IMR-90 (cell line): ENCODE data around the gene C4orf17. TPM values are rescaled to one million over a fixed set of nuclear protein-coding genes. Genes with fewer than 3 reads are reported as not detected.

Source experiments
- ATAC-seq: fragments of 200-7000 bp; cut with Tn5 transposase; 2 replicates; pipeline ENCODE4 v1.9.1; 2020; ENCODE audit warnings: low read depth, mild to moderate bottlenecking, moderate library complexity
- BruUV-seq: library from RNA; stranded (reverse); fragments of 400-500 nt; replicated peaks from 2 replicates; lab custom pipeline; 2021; lab: Mats Ljungman, UMichigan
- CTCF ChIA-PET: fragments of 300-600 bp; formaldehyde crosslinking; extraction: SDS; loops from one replicate; lab custom pipeline; 2021; ENCODE audit warnings: antibody characterized with exemption; lab: Yijun Ruan, JAX
- POLR2A ChIA-PET: fragments of 300-600 bp; sonication (Branson Sonifier 250); formaldehyde crosslinking; loops from one replicate; lab custom pipeline; 2022; ENCODE audit warnings: antibody characterized with exemption; ENCODE audit not compliant: unreplicated experiment; lab: Charles Lee
- DNase-seq: peaks from one replicate; pipeline ENCODE4 v3.0.0; 2013
- H2AFZ ChIP-seq: replicated peaks from 2 replicates; pipeline ENCODE3; 2013; ENCODE audit warnings: low read length, mild to moderate bottlenecking; ENCODE audit not compliant: poor library complexity
- H2AK5ac ChIP-seq: 2 replicates; pipeline ENCODE4 v1.6.1; 2013; ENCODE audit warnings: low read depth, low read length, inconsistent platforms
- H2AK9ac ChIP-seq: replicated peaks from 2 replicates; pipeline ENCODE3; 2013; ENCODE audit warnings: mild to moderate bottlenecking, low read depth, low read length, moderate library complexity; ENCODE audit not compliant: poor library complexity
- H2BK120ac ChIP-seq: 2 replicates; pipeline ENCODE4 v1.6.1; 2013; ENCODE audit warnings: low read depth, low read length, inconsistent platforms
- H2BK15ac ChIP-seq: 3 replicates; pipeline ENCODE4 v1.6.1; 2013; ENCODE audit warnings: low read depth, low read length, inconsistent platforms
- H2BK20ac ChIP-seq: 2 replicates; pipeline ENCODE4 v1.6.1; 2013; ENCODE audit warnings: low read depth, mild to moderate bottlenecking, inconsistent platforms, low read length, moderate library complexity
- H2BK5ac ChIP-seq: 2 replicates; pipeline ENCODE4 v1.6.1; 2013; ENCODE audit warnings: mild to moderate bottlenecking, low read depth, low read length, inconsistent platforms; ENCODE audit not compliant: poor library complexity, severe bottlenecking
- H3K14ac ChIP-seq: replicated peaks from 2 replicates; pipeline ENCODE4 v1.6.1; 2013; ENCODE audit warnings: low read depth, low read length, inconsistent platforms
- H3K18ac ChIP-seq: 2 replicates; pipeline ENCODE4 v1.6.1; 2013; ENCODE audit warnings: low read depth, low read length, control low read depth
- H3K23ac ChIP-seq: 2 replicates; pipeline ENCODE4 v1.6.1; 2013; ENCODE audit warnings: low read depth, low read length, inconsistent platforms
- H3K27ac ChIP-seq: 2 replicates; pipeline ENCODE4 v1.5.1; 2013; ENCODE audit warnings: mild to moderate bottlenecking, control low read depth, low read length; ENCODE audit not compliant: insufficient read depth
- H3K27me3 ChIP-seq: 2 replicates; pipeline ENCODE4 v1.6.1; 2013; ENCODE audit warnings: low read length; ENCODE audit not compliant: control insufficient read depth, insufficient read depth
- H3K36me3 ChIP-seq: 2 replicates; pipeline ENCODE4 v1.6.1; 2013; ENCODE audit warnings: low read length, mixed read lengths; ENCODE audit not compliant: control insufficient read depth, insufficient read depth
- H3K4ac ChIP-seq: 2 replicates; pipeline ENCODE4 v1.6.1; 2013; ENCODE audit warnings: low read depth, low read length, inconsistent platforms
- H3K4me1 ChIP-seq: 2 replicates; pipeline ENCODE4 v1.6.1; 2013; ENCODE audit warnings: low read length, mixed read lengths; ENCODE audit not compliant: control insufficient read depth, insufficient read depth
- H3K4me2 ChIP-seq: 2 replicates; pipeline ENCODE4 v1.6.1; 2013; ENCODE audit warnings: low read depth, mild to moderate bottlenecking, control low read depth, low read length, moderate library complexity
- H3K4me3 ChIP-seq: 2 replicates; pipeline ENCODE4 v1.5.1; 2013; ENCODE audit warnings: low read depth, mild to moderate bottlenecking, control low read depth, low read length, moderate library complexity; ENCODE audit not compliant: insufficient read depth
- H3K56ac ChIP-seq: 2 replicates; pipeline ENCODE4 v1.6.1; 2013; ENCODE audit warnings: low read length, inconsistent platforms; ENCODE audit not compliant: insufficient read depth; ENCODE audit errors: extremely low read depth
- H3K79me1 ChIP-seq, 2 experiments: 2 replicates each; pipeline ENCODE4 v1.6.1; 2013; ENCODE audit warnings: low read length in 2 of 2, inconsistent platforms in 1 of 2, low read depth in 1 of 2
- H3K9ac ChIP-seq: 2 replicates; pipeline ENCODE4 v1.6.1; 2013; ENCODE audit warnings: low read depth, low read length, control low read depth
- H3K9me1 ChIP-seq: 2 replicates; pipeline ENCODE4 v1.6.1; 2013; ENCODE audit warnings: low read length, inconsistent platforms; ENCODE audit not compliant: insufficient read depth
- H3K9me3 ChIP-seq: 2 replicates; pipeline ENCODE4 v1.6.1; 2013; ENCODE audit warnings: low read length; ENCODE audit not compliant: control insufficient read depth, insufficient read depth
- H4K20me1 ChIP-seq: 2 replicates; pipeline ENCODE4 v1.6.1; 2013; ENCODE audit warnings: low read length, inconsistent platforms; ENCODE audit not compliant: insufficient read depth
- H4K5ac ChIP-seq: 2 replicates; pipeline ENCODE4 v1.6.1; 2013; ENCODE audit warnings: mild to moderate bottlenecking, low read depth, low read length, control low read depth
- H4K8ac ChIP-seq, 2 experiments: 2 replicates each; pipeline ENCODE4 v1.6.1; 2013; ENCODE audit warnings: low read depth in 2 of 2, low read length in 2 of 2, control low read depth in 1 of 2, inconsistent platforms in 1 of 2
- H4K91ac ChIP-seq: 2 replicates; pipeline ENCODE4 v1.6.1; 2013; ENCODE audit warnings: low read depth, low read length, inconsistent platforms; ENCODE audit not compliant: insufficient read depth
- BHLHE40 ChIP-seq: fragments of 150-350 bp; IDR thresholded peaks from 2 replicates; pipeline ENCODE4 v1.6.1; 2016; ENCODE audit warnings: mild to moderate bottlenecking, low read depth, low read length
- CEBPB ChIP-seq: IDR thresholded peaks from 2 replicates; pipeline ENCODE4 v1.6.1; 2012; ENCODE audit warnings: low read depth, low read length, improper control_type of control experiment
- CHD1 ChIP-seq: IDR thresholded peaks from 2 replicates; pipeline ENCODE4 v1.6.1; 2012; ENCODE audit warnings: low read depth, low read length, improper control_type of control experiment
- FOS ChIP-seq: fragments of 150-350 bp; IDR thresholded peaks from 2 replicates; pipeline ENCODE4 v1.6.1; 2016; ENCODE audit warnings: low read depth, low read length
- MAFK ChIP-seq: IDR thresholded peaks from 2 replicates; pipeline ENCODE4 v1.6.1; 2012; ENCODE audit warnings: low read depth, low read length, improper control_type of control experiment
- MAZ ChIP-seq: IDR thresholded peaks from 2 replicates; pipeline ENCODE4 v1.6.1; 2012; ENCODE audit warnings: low read depth, mild to moderate bottlenecking, low read length, improper control_type of control experiment, moderate library complexity, borderline replicate concordance
- MXI1 ChIP-seq: IDR thresholded peaks from 2 replicates; pipeline ENCODE4 v1.6.1; 2012; ENCODE audit warnings: low read depth, mild to moderate bottlenecking, low read length, moderate library complexity, borderline replicate concordance
- NFE2L2 ChIP-seq: fragments of 150-350 bp; IDR thresholded peaks from 2 replicates; pipeline ENCODE4 v1.6.1; 2016; ENCODE audit warnings: low read depth, mild to moderate bottlenecking, low read length
- POLR2A ChIP-seq: IDR thresholded peaks from 2 replicates; pipeline ENCODE4 v1.6.1; 2012; ENCODE audit warnings: mild to moderate bottlenecking, low read depth, low read length
- RAD21 ChIP-seq: IDR thresholded peaks from 2 replicates; pipeline ENCODE4 v1.6.1; 2012; ENCODE audit warnings: low read length, improper control_type of control experiment
- RCOR1 ChIP-seq: IDR thresholded peaks from 2 replicates; pipeline ENCODE4 v1.6.1; 2012; ENCODE audit warnings: mild to moderate bottlenecking, low read length, improper control_type of control experiment; ENCODE audit not compliant: insufficient replicate concordance
- RFX5 ChIP-seq: IDR thresholded peaks from 2 replicates; pipeline ENCODE4 v1.8.0; 2012; ENCODE audit warnings: low read depth, mild to moderate bottlenecking, low read length, moderate library complexity
- SMC3 ChIP-seq: fragments of 150-350 bp; IDR thresholded peaks from 2 replicates; pipeline ENCODE4 v1.6.1; 2016; ENCODE audit warnings: low read depth, mild to moderate bottlenecking, antibody characterized with exemption, low read length, moderate library complexity
- USF2 ChIP-seq: fragments of 150-350 bp; IDR thresholded peaks from 2 replicates; pipeline ENCODE4 v1.6.1; 2017; ENCODE audit warnings: mild to moderate bottlenecking, antibody characterized with exemption, low read length, low read depth
- WGBS, 2 experiments: methylation state at CpG; one replicate each; pipeline versions ENCODE4 v1.1.5 to v1.1.7; 2013; ENCODE audit warnings: missing lambda C conversion rate in 2 of 2; ENCODE audit not compliant: insufficient read length in 1 of 2; ENCODE audit errors: extremely low coverage in 2 of 2; 5-methylcytosine and 5-hydroxymethylcytosine counted together
- dilution Hi-C: fragments of 300-500 bp; cut with HindIII; formaldehyde crosslinking; loops from one replicate; pipeline ENCODE4 v1.14.3; 2018; ENCODE audit warnings: low sequenced_read_pairs; ENCODE audit not compliant: unreplicated experiment
- in situ Hi-C: fragments of 300-500 bp; cut with MboI; formaldehyde crosslinking; loops from 3 replicates; pipeline ENCODE4 v1.14.3; 2019; ENCODE audit warnings: low sequenced_read_pairs, inconsistent platforms, mixed read lengths
- intact Hi-C: fragments of 100-400 bp; cut with micrococcal nuclease; formaldehyde crosslinking; loops from 2 replicates; pipeline ENCODE4 v1.10.0; 2022
- polyA plus RNA-seq, 3 experiments: library from polyadenylated mRNA; depleted of rRNA; stranded (reverse); fragments of >200 nt; gene quantifications; 2 replicates each; pipeline ENCODE4 v1.2.3, GENCODE V29; 2012; ENCODE audit warnings: low replicate concordance in 1 of 3
- total RNA-seq: library from RNA; depleted of rRNA; stranded (reverse); fragments of >200 nt; gene quantifications from 2 replicates; pipeline ENCODE4 v1.2.3, GENCODE V29; 2012
- TF ChIP-seq, protein P1 (sequence below): conservative IDR thresholded peaks from 2 replicates; pipeline ENCODE4 v1.5.1; 2012; ENCODE audit warnings: mild to moderate bottlenecking, low read depth, low read length, improper control_type of control experiment
- TF ChIP-seq, protein P2 (sequence below): fragments of 150-350 bp; IDR thresholded peaks from 2 replicates; pipeline ENCODE4 v1.6.1; 2016; ENCODE audit warnings: low read depth, mild to moderate bottlenecking, low read length, moderate library complexity, borderline replicate concordance

C4orf17 gene
- total and polyA plus RNA-seq, 2 of the 4 experiments (the other 2 are of a cell fraction), result not detected

DNA sequence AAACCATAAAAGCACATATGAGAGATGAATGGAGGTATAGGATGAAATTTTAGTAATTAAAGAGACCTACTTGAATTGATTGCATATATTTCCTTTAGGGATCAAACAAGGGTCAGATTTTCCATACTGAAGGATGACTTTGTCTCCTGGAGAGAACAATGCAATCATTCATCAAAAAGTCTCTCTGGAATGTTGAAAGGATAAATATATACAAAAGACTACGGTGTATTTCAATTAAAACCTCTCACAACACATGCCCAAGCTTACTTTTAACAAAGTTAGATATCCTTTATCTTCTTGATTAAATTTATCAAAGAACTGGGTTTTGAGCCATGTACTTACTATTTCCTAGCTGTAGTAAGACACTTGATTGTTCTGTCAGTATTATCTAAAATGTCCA is 38.9 kb upstream of the C4orf17 start:
- H3K14ac ChIP-seq, result no peak overlapping the region
- H3K79me1 ChIP-seq, result no peaks in the 10 kb centered on the region
- POLR2A ChIA-PET, result no interaction called here
- CTCF ChIA-PET, result interaction anchor here (1.0 kb wide), 1 partner anchor 624 kb away, joined by 3 read pairs; no protein-coding TSS in a partner anchor
- H3K18ac ChIP-seq, result no peak overlapping the region
- H3K9ac ChIP-seq, result no peak overlapping the region
- no peaks in the 10 kb centered on the region for H3K4me1 ChIP-seq
- no peak overlapping the region for H2BK120ac ChIP-seq
- in situ Hi-C loops (no loop called here), dilution Hi-C loops (no loop called here), intact Hi-C loops (no loop called here)
- no peaks in the 10 kb centered on the region for H3K9me3 ChIP-seq
- H2AFZ ChIP-seq, result no peak overlapping the region
- H3K36me3 ChIP-seq, result no peaks in the 10 kb centered on the region
- no peak overlapping the region for H4K91ac ChIP-seq
- H4K8ac ChIP-seq, result no peak overlapping the region
- H2AK5ac ChIP-seq, result no peak overlapping the region
- H4K5ac ChIP-seq, result no peak overlapping the region
- H2BK15ac ChIP-seq, result no peak overlapping the region
- no peak overlapping the region for H3K23ac ChIP-seq
- TF ChIP-seq SMC3 (no peak), RFX5 (no peak), BHLHE40 (no peak), MAFK (no peak), POLR2A (no peak), CHD1 (no peak), FOS (no peak), RAD21 (no peak), CEBPB (no peak), USF2 (no peak), RCOR1 (no peak), MAZ (no peak), NFE2L2 (no peak), MXI1 (no peak)
- TF ChIP-seq, protein P1, sequence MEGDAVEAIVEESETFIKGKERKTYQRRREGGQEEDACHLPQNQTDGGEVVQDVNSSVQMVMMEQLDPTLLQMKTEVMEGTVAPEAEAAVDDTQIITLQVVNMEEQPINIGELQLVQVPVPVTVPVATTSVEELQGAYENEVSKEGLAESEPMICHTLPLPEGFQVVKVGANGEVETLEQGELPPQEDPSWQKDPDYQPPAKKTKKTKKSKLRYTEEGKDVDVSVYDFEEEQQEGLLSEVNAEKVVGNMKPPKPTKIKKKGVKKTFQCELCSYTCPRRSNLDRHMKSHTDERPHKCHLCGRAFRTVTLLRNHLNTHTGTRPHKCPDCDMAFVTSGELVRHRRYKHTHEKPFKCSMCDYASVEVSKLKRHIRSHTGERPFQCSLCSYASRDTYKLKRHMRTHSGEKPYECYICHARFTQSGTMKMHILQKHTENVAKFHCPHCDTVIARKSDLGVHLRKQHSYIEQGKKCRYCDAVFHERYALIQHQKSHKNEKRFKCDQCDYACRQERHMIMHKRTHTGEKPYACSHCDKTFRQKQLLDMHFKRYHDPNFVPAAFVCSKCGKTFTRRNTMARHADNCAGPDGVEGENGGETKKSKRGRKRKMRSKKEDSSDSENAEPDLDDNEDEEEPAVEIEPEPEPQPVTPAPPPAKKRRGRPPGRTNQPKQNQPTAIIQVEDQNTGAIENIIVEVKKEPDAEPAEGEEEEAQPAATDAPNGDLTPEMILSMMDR, result no peak
- TF ChIP-seq, protein P2, sequence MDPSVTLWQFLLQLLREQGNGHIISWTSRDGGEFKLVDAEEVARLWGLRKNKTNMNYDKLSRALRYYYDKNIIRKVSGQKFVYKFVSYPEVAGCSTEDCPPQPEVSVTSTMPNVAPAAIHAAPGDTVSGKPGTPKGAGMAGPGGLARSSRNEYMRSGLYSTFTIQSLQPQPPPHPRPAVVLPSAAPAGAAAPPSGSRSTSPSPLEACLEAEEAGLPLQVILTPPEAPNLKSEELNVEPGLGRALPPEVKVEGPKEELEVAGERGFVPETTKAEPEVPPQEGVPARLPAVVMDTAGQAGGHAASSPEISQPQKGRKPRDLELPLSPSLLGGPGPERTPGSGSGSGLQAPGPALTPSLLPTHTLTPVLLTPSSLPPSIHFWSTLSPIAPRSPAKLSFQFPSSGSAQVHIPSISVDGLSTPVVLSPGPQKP, result no peak
- H3K4ac ChIP-seq, result no peak overlapping the region
- no peak overlapping the region for H3K4me2 ChIP-seq
- H2BK20ac ChIP-seq, result no peak overlapping the region
- ATAC-seq (no peak), DNase-seq (no peak)
- no peak overlapping the region for H2AK9ac ChIP-seq
- no peaks in the 10 kb centered on the region for H4K20me1 ChIP-seq
- H3K27me3 ChIP-seq, result no peaks in the 10 kb centered on the region; the same call in 1 of the 2 replicates
- WGBS, 2 experiments, result no CpG with 5 or more reads among the region's 1 CpG
- no peak overlapping the region for H3K4me3 ChIP-seq
- no TSS peak for BruUV-seq
- H2BK5ac ChIP-seq, result no peak overlapping the region
- H3K9me1 ChIP-seq, result no peaks in the 10 kb centered on the region
- H3K27ac ChIP-seq, result no peak overlapping the region
- H3K56ac ChIP-seq, result no peak overlapping the region
